Right lobe of liver (tissue), 6 donors: ENCODE results near the gene CEACAM20. TPM values are rescaled to one million over a fixed set of nuclear protein-coding genes. Genes with fewer than 3 reads are reported as not detected.
"Not testable (repeated sequence)": the region's sequence is repeated elsewhere in the genome, so short reads cannot be mapped to it uniquely, and the experiment has no call there.

Source experiments
- ATAC-seq, 4 donors: fragments of 200-7000 bp; cut with Tn5 transposase; one replicate each; pipeline ENCODE4 v1.9.1; 2020; ENCODE audit warnings: mild to moderate bottlenecking in 4 of 4, moderate library complexity in 4 of 4
- DNase-seq, 3 donors: peaks; one replicate each; pipeline ENCODE4 v3.0.0-alpha.2; 2020
- H3K27ac ChIP-seq, 3 donors: fragments of 200-600 bp; one replicate each; pipeline ENCODE4 v1.8.0; 2022
- H3K27me3 ChIP-seq, 2 donors: fragments of 200-600 bp; one replicate each; pipeline ENCODE4 v1.8.0; 2022
- H3K36me3 ChIP-seq, 4 donors: fragments of 200-600 bp; sonication (generic) in 1 of 4; one replicate each; pipeline versions ENCODE4 v1.5.1 to v1.8.0; 2017 to 2022; ENCODE audit warnings: control low read depth in 1 of 4
- H3K4me1 ChIP-seq, 4 donors: fragments of 200-600 bp; sonication (generic) in 1 of 4; one replicate each; pipeline versions ENCODE4 v1.5.1 to v1.8.0; 2017 to 2022; ENCODE audit warnings: control low read depth in 1 of 4
- H3K4me3 ChIP-seq, 3 donors: fragments of 200-600 bp; one replicate each; pipeline ENCODE4 v1.8.0; 2022
- H3K9me3 ChIP-seq, 4 donors: fragments of 200-600 bp; sonication (generic) in 1 of 4; one replicate each; pipeline versions ENCODE4 v1.5.1 to v1.8.0; 2017 to 2022; ENCODE audit warnings: control low read depth in 1 of 4
- CTCF ChIP-seq, 4 donors: fragments of 200-600 bp in 3 of 4; fragments of 450-650 bp in 1 of 4; IDR thresholded peaks; one replicate each; pipeline versions ENCODE4 v1.5.1 to v1.8.0; 2016 to 2022; ENCODE audit warnings: antibody characterized with exemption in 4 of 4, mild to moderate bottlenecking in 2 of 4
- POLR2A ChIP-seq: fragments of 450-650 bp; IDR thresholded peaks from one replicate; pipeline ENCODE4 v1.6.1; 2017; ENCODE audit warnings: antibody characterized with exemption, mild to moderate bottlenecking
- WGBS: methylation state at CpG from one replicate; pipeline ENCODE4 v1.1.6; 2018; ENCODE audit warnings: low coverage, low lambda C conversion rate; ENCODE audit not compliant: insufficient coverage; ENCODE audit errors: missing lambda C conversion rate; 5-methylcytosine and 5-hydroxymethylcytosine counted together
- intact Hi-C, 2 donors: fragments of 100-400 bp; cut with DNase I; formaldehyde crosslinking; loops; one replicate each; pipeline versions ENCODE4 v1.11.2 to v1.14.1; 2022
- total RNA-seq, 6 experiments: library from RNA; depleted of rRNA in 2 of 6; stranded (reverse); fragments of >200 nt in 2 of 6; fragmentation: NEBNext Ultra II Directional in 3 of 6; extraction: Animal tissue kit (Norgen Biotek cat#: 25700) in 3 of 6; gene quantifications; one replicate each; pipeline versions ENCODE4 v1.1.0 to v1.2.4, GENCODE V29; 2016 to 2023
- donor health status: DM: no; HTN: yes; CAD: no.
- donor health status: DM: no; HTN: no; CAD: no.
- donor health status: DM: no; HTN: no; CAD: no.
- donor health status: DM: no; HTN: yes; CAD: no.
- donor health status: DM: no; HTN: yes; CAD: no.

The CEACAM20 gene
- total RNA-seq, 6 experiments from 2014 or later = 0.14 to 0.31 (median 0.16) TPM; not detected in 3

- H3K4me1 ChIP-seq = no peaks in the 10 kb centered on the region
- 41% methylated on average over 2 of the region's 2 CpGs for WGBS
- no peak overlapping the region for H3K27ac ChIP-seq
- TF ChIP-seq CTCF (IDR thresholded peaks at IDR 0.05) (no peak), POLR2A (no peak)
- intact Hi-C loops = no loop called here
- H3K36me3 ChIP-seq = no peaks in the 10 kb centered on the region
- ATAC-seq (no peak), DNase-seq (no peak)
- no peak overlapping the region for H3K4me3 ChIP-seq
- no peaks in the 10 kb centered on the region for H3K9me3 ChIP-seq
- H3K27me3 ChIP-seq = no peaks in the 10 kb centered on the region
These were observed 14.6 kb upstream of the CEACAM20 start for GRCh38 chr19:44544031-44544430.

GRCh38 chr19:44542671-44543070 is 13.2 kb upstream of the CEACAM20 start:
- no peak for ATAC-seq
- no peaks in the 10 kb centered on the region for H3K4me1 ChIP-seq
- no peaks in the 10 kb centered on the region for H3K36me3 ChIP-seq
- H3K4me3 ChIP-seq = no peak overlapping the region
- no peak overlapping the region for H3K27ac ChIP-seq
- TF ChIP-seq CTCF (IDR thresholded peaks at IDR 0.05) = no peak
- no peak for TF ChIP-seq POLR2A
- no peaks in the 10 kb centered on the region for H3K27me3 ChIP-seq
- no peaks in the 10 kb centered on the region for H3K9me3 ChIP-seq
- DNase-seq = no peak
- intact Hi-C loops = no loop called here
- 100% methylated on average over 1 of the region's 1 CpG for WGBS

- Histone ChIP-seq H3K9me3 (no peaks in the 10 kb centered on the region), H3K36me3 (no peaks in the 10 kb centered on the region), H3K4me3 (no peak overlapping the region), H3K27ac (no peak overlapping the region), H3K4me1 (no peaks in the 10 kb centered on the region), H3K27me3 (no peaks in the 10 kb centered on the region)
- DNase-seq (no peak), ATAC-seq (no peak)
- TF ChIP-seq CTCF (IDR thresholded peaks at IDR 0.05) (no peak), POLR2A (no peak)
- intact Hi-C loops = no loop called here
- 61% methylated on average over 4 of the region's 8 CpGs for WGBS
These were observed 11.3 kb upstream of the CEACAM20 start for GRCh38 chr19:44540736-44541135.

- intact Hi-C loops = no loop called here
- no peaks in the 10 kb centered on the region for H3K9me3 ChIP-seq
- no peak for DNase-seq
- H3K4me3 ChIP-seq = no peak overlapping the region
- no peak for ATAC-seq
- WGBS = 89% methylated on average over 5 of the region's 6 CpGs
- no peak for TF ChIP-seq CTCF (IDR thresholded peaks at IDR 0.05)
- TF ChIP-seq POLR2A = no peak
- H3K27ac ChIP-seq = no peak overlapping the region
- no peaks in the 10 kb centered on the region for H3K27me3 ChIP-seq
- H3K4me1 ChIP-seq = no peaks in the 10 kb centered on the region
- H3K36me3 ChIP-seq = no peaks in the 10 kb centered on the region
These were observed 10.5 kb upstream of the CEACAM20 start for GRCh38 chr19:44539991-44540390.

- ATAC-seq = no peak
- intact Hi-C loops = no loop called here
- no peaks in the 10 kb centered on the region for H3K36me3 ChIP-seq
- H3K27me3 ChIP-seq = no peaks in the 10 kb centered on the region
- TF ChIP-seq CTCF (IDR thresholded peaks at IDR 0.05) (no peak), POLR2A (no peak)
- no peak overlapping the region for H3K27ac ChIP-seq
- no peaks in the 10 kb centered on the region for H3K9me3 ChIP-seq
- 71% methylated on average over 8 of the region's 11 CpGs for WGBS
- no peaks in the 10 kb centered on the region for H3K4me1 ChIP-seq
- no peak for DNase-seq
- no peak overlapping the region for H3K4me3 ChIP-seq
These were observed 9.9 kb upstream of the CEACAM20 start for GRCh38 chr19:44539236-44539826.

GRCh38 chr19:44535361-44535760 is 5.9 kb upstream of the CEACAM20 start:
- H3K36me3 ChIP-seq, H3K9me3 ChIP-seq, intact Hi-C loops, H3K27ac ChIP-seq, DNase-seq, ATAC-seq, H3K27me3 ChIP-seq, H3K4me1 ChIP-seq, H3K4me3 ChIP-seq: not testable (repeated sequence)
- WGBS = 50% methylated on average over 2 of the region's 3 CpGs
